HL-60/S4 (cell line): Measurements from ENCODE around the gene USP48.
"Not testable (repeated sequence)": the region's sequence is repeated elsewhere in the genome, so short reads cannot be mapped to it uniquely, and the experiment has no call there.

Experiments
- in situ Hi-C: fragments of 300-500 bp; cut with MboI; formaldehyde crosslinking; loops from 2 replicates; pipeline ENCODE4 v1.14.3; 2022; ENCODE audit warnings: low sequenced_read_pairs

Gene USP48

DNA sequence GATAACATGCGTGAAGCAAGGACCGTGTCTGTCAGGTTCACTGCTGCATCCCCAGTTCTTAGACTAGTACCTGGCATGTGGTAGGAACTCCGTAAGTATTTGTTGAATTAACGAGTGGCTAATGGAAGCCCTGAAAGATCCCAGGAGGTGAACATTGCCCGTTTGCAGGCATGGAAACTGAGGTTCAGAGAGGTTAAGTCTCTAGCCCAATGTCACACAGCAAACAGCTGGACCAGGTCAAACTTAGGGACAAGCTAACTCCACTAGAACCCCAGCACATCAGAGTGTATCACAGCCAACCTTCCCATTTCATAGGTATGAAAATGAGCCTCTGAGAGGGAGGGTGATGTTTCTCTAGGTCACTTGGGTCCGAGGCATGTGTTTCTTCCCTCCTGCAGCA is 141.4 kb downstream of the USP48 start:
- in situ Hi-C loops: no loop called here

DNA sequence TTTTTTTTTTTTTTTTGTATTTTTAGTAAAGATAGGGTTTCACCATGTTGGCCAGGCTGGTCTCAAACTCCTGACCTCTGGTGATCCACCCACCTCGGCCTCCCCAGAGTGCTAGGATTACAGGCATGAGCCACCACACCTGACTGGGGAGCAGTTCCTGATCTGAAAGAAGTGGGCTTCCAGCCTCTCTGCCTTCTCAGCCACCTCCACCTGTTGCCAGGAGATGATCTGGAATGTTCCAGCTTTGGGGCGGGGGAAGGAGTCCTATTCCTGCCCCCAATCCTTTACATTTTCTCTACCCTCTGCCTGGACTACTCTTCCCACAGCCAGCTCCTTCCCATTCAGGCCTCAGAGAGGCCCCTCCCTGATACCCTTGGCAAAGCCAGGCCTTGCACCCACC is 141.9 kb downstream of the USP48 start:
- in situ Hi-C loops: no loop called here

DNA sequence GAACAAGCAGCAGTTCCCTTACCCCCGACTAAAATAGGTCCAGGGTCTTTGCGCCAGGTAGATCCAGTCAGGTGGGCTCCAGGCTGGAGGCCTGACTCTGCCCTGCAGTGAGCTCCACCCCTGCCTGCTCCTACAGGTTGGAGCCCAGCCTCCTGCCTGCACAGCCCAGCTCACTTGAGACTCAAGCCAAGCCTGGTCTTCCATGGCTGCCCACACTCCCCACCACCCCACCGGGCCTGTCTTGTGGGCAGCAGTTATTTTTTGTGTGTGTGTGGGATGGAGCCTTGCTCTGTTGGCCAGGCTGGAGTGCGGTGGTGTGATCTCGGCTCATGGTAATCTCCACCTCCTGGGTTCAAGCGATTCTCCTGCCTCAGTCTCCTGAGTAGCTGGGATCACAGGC is 142.3 kb downstream of the USP48 start:
- in situ Hi-C loops: no loop called here

DNA sequence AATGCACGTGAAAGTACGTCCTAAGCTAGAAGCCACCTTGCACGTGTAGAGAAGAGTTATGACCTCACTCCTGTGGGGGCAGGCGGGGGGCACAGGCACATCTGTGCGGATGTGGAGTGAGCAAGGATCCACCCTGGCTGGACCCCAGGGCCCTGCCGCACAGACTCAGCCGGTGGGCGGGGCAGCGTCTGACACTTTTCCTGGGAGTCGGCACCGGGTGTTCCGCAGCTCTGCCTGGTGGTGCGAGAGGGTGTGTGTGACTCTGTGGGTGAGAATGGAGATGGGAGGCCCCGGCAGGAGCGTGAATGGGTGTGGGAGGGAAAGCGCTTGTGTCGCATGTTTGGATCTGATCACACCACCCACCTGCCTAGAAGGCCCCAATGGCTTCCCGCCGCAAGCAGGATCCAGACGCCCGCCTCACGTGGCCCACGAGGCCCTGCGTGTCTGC is 143.3 kb downstream of the USP48 start:
- in situ Hi-C loops: no loop called here

DNA sequence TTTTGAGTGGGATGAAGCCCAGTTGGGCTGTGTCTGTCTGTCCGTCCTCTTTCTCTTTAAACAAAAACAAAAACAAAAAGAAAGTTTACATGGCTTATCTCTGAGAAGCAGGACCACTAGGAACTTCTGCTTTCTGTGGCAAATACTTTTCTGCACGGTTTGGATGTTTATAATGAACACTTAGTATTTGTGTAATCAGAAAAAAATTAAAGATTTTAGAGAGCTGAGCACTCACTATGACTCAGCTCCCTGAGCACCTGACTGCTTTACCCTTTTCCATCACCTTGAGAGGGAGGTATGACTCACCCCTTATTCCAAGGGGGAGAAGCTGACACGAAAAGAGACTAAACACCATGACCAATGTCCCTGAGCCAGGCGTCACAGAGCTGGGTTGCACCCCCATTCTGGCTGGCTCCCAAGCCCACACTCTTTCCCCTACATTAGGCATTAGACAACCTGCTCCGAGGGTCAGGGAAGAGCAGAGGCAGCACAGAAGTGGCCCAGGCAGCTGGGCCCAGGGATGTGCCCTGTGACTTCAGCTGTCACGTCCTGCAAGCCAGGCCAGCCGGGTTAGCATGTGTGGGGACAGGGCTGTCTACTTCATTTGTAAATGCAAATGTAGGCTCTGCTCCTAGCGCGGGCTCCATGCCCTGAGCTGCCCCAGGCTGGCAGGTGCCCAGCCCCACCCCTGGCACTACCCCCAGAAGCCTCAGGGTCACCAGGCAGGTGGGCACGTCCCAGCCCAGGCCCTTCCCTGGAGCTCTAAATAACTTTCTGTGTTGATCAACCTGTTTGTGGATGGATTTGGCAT is 144.2 kb downstream of the USP48 start:
- in situ Hi-C loops: no loop called here

GRCh38 chr1:21637514-21637913 is 145.4 kb downstream of the USP48 start:
- in situ Hi-C loops: no loop called here

- in situ Hi-C loops: no loop called here
Measured at GRCh38 chr1:21636029-21636428, 146.9 kb downstream of the USP48 start.

DNA sequence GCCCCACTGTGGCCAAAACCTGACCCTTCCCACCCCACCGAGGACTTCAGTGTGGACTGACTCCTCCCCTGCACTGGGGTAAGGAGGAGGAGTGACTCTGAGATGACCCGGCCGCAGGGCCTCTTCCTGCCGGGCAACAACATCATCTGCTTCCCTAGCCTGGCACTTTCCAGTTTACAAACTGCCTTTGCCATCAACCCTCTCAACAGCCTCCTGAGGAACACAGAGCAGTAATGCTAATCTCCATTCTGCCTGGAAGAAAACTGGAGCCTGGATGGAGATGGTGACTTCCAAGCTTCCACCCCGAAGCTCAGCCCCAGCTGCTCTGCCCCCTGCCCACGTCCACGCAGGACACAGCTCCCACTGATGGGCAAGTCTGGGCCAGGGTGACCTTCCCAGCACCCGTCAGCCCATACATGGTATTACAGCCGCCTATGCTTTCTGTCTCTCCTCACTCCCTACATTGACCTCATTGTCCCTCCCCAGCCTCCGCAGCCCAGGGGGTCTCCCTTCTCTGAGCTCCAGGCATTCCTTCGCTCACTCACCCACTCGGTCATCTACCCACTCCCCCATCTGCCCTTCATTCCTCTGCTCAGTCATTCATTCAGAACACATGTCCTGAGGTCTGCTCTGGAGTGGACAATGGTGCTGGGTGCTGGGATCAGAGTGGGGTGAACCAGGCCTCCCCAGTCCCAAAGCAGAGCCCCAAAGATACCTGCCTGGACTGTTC is 148.0 kb downstream of the USP48 start:
- in situ Hi-C loops: no loop called here

GRCh38 chr1:21633992-21634805 is 148.8 kb downstream of the USP48 start:
- in situ Hi-C loops: no loop called here

GRCh38 chr1:21633141-21633755 is 149.7 kb downstream of the USP48 start:
- in situ Hi-C loops: no loop called here

DNA sequence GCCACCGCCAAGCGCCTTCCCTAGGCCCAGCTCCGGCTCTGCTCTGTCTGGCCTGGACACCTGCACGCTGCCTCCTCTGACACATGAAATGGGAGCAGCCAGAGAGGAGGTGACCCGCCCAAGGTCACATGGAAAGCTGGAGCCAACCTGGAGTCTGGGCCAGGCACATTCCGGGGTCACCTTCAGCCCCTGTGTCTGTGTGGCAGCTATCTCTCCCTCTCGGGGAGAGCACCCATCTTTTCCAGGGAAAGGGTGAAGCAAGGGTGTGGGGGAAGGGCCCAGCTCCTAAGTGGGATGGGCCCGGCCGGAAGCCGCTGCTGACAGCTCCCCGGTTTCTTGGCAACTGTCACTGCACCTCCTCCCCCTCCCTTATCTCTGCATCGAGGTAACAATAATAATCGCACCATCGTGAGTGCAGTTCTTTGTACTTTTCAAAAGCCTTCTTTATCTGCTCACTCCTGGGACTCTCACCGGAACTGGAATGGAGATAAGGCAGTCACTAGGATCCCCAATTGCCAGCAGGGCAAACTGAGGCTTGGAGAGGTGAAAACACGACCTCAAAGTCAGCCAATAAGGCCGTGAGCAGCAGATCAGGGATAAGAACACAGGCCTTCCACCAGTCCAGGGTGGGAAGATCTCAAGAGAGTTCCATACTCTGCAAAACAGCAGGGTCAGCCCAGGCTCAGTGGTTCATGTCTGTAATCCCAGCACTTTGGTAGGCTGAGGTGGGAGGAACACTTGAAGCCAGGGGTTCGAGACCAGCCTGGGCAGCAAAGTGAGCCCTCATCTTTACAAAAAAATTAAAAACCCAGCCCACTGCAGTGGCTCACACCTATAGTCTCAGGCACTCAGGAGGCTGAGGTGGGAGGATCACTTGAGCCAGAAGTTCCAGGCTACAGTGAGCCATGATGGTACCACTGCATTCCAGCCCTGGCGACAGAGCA is 150.7 kb downstream of the USP48 start:
- in situ Hi-C loops: no loop called here

DNA sequence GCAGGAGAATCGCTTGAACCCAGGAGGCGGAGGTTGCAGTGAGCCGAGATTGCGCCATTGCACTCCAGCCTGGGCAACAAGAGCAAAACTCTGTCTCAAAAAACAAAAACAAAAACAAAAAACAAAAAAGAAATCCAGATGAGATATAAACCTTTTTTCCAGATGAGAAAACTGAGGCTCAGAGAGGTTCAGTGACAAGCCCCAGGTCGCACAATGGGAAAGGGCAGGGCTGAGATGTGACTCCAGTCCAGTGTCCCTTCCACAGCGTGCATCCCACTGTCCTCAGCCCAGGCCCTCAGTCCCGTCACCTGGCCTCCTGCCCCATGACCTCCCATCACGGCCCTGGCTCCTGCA is 151.4 kb downstream of the USP48 start:
- in situ Hi-C loops: not testable (repeated sequence)

- in situ Hi-C loops: no loop called here
Measured at GRCh38 chr1:21630571-21631343, 152.2 kb downstream of the USP48 start.

DNA sequence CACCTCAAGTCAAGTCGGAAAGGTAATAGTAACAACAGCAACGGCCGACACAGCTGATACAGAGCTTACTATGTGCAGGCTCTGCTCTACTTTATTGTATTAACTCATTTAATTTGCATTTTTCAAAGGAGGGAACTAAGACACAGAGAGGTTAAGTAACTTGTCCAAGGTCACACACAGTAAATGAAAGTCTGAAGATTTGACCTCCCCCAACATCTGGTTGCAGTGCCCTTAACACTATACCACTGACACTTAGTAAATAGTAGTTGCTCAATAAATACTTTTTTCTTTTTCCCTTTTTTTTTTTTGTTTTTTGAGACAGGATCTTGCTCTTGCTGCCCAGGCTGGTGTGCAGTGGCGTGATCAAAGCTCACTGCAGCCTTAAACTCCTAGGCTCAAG is 153.0 kb downstream of the USP48 start:
- in situ Hi-C loops: no loop called here

DNA sequence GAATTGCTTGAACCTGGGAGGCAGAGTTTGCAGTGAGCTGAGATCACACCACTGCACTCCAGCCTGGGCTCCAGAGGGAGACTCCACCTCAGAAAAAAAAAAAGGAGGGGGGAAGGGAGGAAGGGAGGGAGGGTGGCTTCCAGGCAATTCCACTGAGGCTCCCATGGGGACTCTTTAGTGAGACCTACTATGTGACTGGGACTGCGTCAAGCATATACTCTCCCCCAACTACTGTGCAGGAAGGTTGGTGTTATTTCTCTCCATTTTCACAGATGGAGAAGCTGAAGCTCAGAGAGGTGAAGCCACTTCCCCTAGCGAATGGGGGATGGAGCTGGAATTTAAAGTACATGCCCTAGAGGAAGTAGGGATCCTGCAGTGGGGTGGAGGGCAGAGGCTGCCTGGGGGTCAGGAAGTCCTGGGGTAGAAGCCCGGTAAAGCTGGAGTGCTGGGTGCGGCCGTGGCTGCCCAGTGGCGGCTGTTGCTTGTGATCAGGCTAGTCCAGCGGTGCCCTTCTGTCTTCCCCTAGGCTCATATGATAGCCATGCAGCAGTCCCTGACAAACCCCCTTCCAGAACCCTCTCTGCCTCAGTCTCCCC is 154.1 kb downstream of the USP48 start:
- in situ Hi-C loops: no loop called here
